NCI-H1092 (cell line): Measurements from ENCODE around the gene LRBA.
A peak's percentile ranks its signal among the peaks of the same experiment; 100 is the strongest.
"Not testable (repeated sequence)": the region's sequence is repeated elsewhere in the genome, so short reads cannot be mapped to it uniquely, and the experiment has no call there.

Experiments
- DNase-seq: peaks from one replicate; lab custom pipeline; 2025; lab: John Stamatoyannopoulos, UW

The LRBA gene, protein sequence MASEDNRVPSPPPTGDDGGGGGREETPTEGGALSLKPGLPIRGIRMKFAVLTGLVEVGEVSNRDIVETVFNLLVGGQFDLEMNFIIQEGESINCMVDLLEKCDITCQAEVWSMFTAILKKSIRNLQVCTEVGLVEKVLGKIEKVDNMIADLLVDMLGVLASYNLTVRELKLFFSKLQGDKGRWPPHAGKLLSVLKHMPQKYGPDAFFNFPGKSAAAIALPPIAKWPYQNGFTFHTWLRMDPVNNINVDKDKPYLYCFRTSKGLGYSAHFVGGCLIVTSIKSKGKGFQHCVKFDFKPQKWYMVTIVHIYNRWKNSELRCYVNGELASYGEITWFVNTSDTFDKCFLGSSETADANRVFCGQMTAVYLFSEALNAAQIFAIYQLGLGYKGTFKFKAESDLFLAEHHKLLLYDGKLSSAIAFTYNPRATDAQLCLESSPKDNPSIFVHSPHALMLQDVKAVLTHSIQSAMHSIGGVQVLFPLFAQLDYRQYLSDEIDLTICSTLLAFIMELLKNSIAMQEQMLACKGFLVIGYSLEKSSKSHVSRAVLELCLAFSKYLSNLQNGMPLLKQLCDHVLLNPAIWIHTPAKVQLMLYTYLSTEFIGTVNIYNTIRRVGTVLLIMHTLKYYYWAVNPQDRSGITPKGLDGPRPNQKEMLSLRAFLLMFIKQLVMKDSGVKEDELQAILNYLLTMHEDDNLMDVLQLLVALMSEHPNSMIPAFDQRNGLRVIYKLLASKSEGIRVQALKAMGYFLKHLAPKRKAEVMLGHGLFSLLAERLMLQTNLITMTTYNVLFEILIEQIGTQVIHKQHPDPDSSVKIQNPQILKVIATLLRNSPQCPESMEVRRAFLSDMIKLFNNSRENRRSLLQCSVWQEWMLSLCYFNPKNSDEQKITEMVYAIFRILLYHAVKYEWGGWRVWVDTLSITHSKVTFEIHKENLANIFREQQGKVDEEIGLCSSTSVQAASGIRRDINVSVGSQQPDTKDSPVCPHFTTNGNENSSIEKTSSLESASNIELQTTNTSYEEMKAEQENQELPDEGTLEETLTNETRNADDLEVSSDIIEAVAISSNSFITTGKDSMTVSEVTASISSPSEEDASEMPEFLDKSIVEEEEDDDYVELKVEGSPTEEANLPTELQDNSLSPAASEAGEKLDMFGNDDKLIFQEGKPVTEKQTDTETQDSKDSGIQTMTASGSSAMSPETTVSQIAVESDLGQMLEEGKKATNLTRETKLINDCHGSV (N-terminal part only)

DNA sequence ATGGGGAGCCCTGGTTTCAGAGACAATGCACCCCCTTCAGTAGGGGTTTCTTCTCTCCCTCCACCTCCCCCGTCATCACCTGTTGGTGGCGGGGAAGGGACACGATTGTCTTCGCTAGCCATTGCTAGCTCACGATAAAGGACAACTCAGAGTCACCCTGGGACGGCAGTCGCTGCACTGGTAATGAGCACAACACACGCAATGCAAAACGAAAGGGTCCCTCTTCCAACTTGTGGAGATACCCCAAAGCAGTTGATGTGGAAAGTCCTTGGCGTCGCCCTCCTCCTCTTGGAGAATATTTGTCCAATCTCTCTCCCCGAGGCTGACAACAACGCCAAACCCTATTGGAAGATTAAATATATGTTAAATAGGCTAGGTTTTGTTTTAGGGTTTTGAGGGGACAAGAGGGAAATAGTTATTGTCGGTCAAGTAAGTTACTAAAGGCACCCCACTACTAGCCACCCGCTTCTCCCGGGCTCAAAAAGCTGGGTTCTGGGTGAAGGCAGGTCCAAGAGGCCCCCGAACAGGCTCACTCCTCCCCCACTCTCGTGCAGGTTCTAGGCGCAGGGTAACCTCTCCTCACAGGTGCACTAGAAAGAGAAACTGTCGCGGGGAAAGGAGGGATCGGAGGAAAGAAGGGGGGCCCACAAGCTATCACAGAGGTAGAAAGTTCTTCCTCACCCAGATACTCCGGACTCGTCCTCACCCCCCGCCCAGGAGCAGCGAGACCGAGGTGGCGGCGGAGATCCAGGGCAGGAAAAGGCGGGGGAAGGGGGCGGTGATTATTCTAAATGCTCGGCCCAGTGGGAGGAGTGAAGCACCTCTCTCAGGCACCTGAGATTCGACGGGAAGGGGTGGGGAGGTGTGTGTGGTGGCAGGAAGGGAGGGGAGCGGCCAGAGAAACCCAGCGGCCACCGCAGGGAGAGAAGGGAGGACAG lies at the start of gene LRBA:
TSS of gene LRBA (minus strand) at position 764 of the 938 bp plus-strand sequence. CDS start at position 122, 642 bp downstream.
- peak; percentile 80 for DNase-seq

DNA sequence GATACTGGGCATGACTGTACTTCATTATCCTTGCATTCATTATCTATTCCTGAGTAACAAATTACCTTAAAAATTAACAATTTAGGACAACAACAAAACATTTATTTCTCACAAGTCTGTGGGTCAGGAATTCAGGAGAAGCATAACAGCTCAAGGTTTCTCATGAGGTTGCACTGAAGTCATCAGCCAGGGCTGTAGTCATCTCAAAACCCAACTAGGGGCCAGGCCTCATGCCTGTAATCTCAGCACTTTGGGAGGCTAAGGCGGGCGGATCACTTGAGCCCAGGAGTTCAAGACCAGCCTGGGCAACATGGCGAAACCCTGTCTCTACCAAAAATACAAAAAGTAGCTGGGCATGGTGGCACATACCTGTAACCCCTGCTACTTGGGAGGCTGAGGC lies 48.1 kb upstream of the LRBA start:
- DNase-seq, result not testable (repeated sequence)

DNA sequence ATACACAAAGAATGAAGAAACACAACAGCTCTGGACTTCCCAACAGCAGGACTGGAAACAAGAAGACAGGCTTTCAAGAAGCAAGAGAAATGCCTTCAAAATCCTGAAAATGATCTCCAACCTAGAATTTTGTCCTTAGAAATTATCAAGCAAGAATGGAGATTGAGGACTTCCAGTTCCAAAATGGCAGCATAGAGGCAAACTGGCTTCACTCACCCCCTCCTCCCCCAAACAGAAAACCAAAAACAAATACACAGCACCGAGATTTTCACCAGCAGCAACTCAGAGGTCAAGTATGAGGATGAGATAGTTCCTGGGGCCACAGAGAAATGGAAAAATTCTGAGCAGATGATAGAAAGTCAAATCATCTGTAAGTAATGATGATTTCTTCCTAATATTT lies 40.5 kb upstream of the LRBA start:
- DNase-seq, result no peak

DNA sequence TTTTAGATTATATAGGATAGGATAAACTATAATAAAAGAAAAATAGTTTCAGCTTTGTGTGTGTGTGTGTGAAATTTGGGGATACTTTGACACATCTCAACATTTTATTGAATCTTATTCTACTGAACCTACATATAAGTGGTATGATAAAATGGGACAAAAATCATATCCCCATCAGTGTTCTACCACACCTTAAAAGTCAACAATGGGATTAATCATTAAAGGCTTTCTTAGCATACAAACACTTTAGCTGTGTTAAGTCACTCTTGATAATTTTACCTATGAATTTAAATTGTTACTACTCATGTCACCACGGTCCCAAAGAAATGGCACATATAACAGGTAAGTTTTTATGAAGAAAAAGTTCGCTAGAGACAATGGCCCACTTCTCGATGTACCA lies 37.7 kb upstream of the LRBA start:
- DNase-seq, result no peak

DNA sequence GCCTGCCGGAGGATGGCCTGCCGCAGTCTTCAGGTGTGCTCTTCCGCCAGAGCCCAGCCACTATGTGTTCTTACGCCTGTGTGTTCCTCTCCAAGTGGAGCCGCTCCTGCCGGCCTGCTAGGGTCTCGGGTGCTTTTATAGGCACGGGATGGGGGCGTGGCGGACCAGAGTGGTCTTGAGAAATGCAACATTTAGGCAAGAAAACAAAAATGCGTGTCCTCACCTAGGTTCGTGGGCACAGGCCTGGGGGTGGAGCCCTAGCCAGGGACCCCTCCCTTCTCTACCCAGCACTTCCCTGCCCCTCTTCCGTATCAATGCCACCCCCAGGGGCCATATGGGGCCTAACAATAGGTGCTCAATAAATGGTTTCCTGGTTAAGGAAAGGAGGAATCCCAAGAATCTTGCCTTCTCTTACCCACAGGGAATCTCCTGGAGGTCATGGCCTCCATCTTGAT lies 34.4 kb upstream of the LRBA start:
- DNase-seq, result no peak

DNA sequence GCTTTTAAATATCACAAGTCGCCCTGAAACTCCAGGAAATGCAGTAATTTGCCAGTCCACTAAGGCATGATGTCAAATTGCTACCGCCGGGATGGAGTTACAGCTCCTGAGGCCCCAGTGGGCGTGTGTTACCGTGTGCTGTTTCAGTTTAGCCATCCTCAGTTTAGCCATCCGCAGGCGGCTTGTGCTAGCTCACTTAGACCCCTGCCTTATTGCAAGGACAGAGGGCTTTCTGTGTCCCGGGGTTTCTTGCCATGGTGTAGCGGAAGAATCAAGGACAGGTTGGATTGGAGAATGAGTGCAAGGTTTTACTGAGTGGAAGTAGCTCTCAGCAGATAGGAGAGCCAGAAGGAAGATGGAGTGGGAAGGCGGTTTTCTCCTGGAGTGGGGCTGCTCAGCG lies 33.8 kb upstream of the LRBA start:
- no peak for DNase-seq

DNA sequence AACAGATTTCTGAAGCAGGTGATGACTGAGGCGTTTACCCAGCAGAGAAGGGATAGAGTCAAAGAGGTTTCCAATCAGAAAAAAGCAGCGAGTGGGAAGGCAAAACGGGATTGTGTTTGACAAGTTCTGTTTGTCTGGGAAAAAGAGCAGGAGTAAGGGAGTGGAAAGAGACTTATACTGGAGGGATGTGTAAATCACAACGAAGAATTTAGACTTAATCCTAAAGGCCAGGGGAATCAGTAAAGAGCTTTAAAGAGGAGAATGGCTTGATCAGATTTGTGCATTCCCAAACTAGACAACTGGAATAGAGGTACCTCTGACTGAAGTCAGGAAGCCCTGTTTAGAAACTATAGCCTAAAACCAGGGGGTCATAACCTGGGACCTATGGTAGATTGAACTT lies 31.5 kb upstream of the LRBA start:
- DNase-seq, result no peak

DNA sequence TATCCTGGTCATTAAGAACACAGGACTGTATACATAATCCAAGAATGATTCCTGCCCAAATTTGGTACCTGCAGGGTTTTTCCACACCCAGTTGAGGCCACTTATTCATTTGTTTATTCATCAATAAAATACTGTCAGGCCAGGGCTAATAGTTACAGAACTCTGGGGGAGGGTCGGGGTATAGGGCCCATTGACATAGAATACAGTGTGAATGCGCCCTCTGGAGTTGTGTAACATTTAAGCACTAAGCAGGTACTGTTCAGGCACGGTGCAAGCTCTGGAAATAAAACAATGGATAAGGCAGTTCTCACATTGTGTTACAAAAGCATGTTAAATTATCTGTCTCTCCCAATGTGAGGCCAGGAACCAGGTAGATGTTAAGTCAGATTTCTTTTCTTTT lies 30.8 kb upstream of the LRBA start:
- peak; percentile 36 for DNase-seq

DNA sequence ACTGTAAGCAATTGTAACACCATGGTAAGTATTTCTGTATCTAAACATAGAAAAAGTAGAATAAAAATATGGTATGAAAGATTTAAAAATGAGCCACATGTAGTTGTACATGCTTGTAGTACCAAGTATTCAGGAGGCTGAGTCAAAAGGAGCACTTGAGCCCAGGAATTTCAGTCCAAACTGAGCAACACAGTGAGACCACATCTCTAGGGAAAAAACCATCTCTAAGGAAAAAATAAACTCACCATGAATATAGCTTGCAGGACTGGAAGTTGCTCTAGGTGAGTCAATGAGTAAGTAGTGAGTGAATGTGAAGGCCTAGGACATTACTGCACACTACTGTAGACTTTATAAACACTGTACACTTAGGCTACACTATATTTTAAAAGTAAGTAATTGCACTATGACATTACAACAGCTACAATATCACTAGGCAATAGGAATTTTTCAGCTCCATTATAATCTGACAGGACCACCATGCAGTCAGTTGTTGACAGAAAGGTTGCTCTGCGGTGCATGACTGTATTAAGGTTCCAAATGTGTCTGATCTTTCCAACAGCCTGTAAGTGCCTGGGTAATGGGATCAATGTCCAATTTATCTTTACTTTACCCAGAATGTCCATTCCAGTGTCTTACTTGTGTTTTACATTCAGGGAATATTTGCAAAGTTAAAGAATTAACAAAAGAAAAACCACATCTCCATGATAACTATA lies 28.9 kb upstream of the LRBA start:
- no peak for DNase-seq

DNA sequence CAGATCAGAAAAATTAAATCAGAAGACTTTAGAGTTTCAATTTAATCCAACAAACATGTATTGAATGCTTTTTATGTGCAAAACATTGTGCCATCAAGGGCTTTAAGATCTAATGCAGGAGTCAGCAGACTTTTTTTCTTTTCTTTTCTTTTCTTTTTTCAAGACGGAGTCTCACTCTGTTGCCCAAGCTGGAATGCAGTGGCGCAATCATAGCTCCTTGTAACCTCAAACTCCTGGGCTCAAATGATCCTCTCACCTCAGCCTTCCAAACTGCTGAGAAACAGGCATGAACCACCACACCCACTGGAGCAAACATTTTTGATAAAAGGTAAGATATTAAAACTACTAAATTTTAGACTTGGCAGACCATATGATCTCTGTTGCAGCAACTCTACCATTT lies 24.6 kb upstream of the LRBA start:
- no peak for DNase-seq

DNA sequence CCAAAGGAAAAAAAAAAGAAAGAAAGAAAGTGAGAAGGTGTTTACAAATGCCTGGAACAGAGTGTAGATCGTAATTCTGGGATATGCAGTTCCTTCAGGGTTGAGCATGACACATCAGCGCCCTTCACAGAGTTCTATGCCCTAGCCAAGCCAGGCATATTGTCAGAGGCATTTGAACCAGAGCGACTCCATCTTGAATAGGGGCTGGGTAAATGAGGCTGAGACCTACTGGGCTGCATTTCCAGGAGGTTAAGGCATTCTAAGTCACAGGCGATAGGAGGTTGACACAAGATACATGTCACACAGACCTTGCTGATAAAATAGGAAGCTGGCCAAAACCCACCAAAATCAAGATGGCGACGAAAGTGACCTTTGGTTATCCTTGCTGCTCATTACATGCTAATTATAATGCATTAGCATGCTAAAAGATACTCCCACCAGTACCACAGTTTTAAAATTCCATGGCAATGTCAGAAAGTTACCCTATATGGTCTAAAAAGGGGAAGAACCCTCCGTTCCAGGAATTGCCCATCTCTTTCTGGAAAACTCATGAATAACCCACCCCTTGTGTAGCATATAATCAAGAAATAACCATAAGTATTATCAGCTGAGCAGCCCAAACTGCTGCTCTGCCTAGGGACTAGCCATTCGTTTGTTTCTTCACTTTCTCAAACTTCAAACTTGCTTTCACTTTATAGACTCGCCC lies 23.5 kb upstream of the LRBA start:
- no peak for DNase-seq

DNA sequence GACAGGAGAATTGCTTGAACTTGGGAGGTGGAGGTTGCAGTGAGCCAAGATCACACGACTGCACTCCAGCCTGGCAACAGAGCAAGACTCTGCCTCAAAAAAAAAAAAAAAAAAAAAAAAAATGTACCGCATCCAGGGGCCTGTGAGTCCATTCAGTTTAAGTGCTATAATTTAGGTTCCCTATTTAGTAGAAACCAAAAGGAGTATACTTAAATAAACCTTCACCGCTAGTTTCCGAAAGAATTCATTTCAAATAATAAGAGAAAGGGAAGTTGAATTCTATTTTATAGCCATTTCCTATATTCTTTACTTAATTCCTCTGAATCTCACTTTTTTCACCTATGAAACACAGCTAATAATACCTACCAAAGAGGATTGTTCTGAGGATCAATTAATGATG lies 20.8 kb upstream of the LRBA start:
- DNase-seq, result no peak

DNA sequence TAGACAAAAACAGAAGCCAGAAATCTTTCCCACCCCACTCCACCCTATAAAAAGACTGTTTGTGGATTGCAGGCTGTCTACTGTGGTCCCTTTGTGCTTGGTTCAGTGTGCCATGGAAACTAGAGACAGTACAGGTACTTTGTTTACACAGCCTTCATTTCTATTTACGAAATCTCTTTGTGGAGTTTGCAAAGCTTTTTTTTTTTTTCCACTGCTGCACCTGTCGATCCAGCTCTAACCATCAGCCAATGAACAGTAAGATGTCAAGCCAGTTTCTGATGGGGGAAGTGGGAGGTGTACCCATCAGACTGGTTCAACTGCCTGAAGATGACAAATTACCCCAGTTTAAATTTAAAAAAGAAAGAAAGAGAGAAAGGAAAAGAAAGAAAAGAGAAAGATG lies 20.2 kb upstream of the LRBA start:
- DNase-seq, result peak; percentile 90

DNA sequence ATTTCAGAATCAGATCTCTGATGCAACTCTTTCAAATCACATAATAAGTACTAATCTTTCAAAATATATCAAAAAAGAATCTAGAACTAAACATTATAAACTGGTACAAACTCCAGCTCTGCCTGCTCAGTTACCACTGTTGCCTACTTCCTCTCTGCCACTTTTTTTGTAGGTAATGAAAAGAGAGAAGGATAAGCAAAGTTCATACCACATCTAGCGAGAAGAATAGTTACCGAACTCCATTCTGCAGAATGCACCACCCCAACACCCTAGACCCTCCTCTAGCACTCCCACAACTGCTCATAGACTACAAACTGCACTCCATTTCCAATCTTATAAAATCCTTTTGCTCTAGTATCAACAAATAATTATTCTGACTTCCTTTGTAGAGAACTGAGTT lies 19.7 kb upstream of the LRBA start:
- DNase-seq, result peak; percentile 21

DNA sequence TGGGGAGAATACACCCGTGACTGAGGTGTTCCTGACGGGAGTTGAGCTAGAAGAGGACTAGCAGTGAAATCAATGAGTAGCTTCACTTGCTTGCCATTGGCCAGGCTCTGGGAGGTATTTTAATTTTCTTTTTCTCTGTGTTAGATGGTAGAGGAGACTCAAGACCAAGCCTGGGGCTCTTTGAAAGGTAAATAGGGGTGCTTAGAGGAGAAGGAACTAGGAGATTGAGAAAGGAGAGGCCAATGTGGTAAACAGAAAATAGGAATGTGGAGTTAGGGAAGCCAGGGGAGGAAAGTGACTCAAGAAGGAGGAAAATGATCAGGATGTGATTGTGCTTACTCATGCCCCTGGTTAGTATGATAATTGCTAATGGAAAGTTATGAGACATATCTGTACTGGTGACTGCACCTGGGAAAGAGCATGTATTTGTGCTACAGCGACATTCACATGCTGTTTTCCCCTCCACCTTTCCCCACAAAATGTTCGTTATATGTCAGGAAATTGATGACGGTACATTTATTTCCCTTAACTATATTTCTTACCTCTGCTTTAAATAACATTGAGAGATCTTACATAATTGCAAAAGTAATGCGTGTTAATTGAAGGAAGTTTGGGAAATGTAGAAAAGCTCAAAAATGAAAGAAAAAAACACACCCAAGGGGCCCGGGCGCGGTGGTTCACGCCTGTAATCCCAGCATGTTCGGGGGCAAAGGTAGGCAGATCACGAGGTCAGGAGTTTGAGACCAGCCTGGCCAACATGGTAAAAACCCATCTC lies 16.9 kb upstream of the LRBA start:
- no peak for DNase-seq

DNA sequence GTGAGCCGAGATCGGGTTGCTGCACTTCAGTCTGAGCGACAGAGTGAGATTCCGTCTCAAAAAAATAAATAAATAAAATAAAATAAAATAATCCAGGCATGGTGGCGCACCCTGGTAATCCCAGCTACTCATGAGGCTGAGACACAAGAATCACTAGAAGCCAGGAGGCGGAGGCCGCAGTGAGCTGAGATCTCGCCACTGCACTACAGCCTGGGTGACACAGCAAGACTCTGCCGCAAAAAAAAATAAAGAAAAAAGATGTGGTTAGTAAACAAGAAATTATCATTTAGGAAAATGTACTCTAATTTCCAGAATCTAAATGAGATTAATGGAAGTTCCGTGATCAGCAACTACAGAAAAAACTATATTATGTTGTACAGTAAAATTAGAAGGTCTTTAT lies 14.5 kb upstream of the LRBA start:
- no peak for DNase-seq

DNA sequence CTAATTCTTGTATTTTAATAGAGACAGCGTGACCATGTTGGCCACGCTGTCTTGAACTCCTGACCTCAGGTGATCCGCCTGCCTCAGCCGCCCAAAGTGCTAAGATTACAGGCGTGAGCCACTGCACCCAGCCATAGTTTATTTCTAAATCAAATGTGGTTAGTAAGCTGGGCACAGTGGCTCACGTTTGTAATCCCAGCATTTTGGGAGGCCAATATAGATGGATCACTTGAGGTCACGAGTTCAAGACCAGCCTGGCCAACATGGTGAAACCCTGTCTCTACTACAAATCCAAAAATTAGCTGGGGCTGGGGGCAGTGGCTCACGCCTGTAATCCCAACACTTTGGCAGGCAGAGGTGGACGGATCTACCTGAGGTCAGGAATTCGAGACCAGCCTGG lies 13.9 kb upstream of the LRBA start:
- DNase-seq, result not testable (repeated sequence)

DNA sequence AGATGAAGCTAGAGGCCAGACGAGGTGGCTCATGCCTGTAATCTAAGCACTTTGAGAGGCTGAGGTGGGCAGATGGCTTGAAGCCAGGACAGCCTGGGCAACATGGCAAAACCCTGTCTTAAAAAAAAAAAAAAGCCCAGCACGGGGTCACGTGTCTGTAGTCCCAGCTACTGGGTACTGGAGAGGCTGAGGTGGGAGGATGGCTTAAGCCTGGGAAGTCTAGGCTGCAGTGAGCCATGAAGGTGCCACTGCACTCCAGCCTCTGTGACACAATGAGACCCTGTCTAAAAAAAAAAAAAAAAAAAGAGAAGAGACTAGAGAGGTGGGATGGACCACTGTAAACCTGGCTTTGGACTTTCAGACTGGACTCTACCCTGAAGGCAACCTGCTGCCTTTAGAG lies 10.7 kb upstream of the LRBA start:
- DNase-seq, result no peak

DNA sequence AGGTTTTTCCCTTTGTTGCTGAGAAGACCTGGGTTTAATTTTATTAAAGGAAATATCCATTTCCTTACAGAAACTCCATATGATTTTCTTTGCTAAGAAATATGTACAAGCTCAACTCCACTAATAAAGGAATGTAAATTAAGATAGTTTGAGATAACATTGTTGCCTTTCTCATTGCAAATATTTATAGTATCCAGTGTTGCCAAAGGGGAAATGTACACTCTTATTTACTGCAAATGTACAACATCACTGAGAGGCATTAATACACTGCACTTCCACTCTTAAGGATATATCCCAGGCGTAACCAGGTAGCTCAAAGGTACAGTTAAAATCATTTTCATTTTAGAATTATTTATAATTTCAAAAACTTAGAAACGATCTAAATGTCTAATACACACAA lies 7.5 kb upstream of the LRBA start:
- DNase-seq, result no peak
